Caco-2 (cell line): Measurements from ENCODE around the gene IARS1. TPM values are rescaled to one million over a fixed set of nuclear protein-coding genes. Genes with fewer than 3 reads are reported as not detected.

Experiments used
- BruUV-seq: library from RNA; stranded (reverse); fragments of 400-500 nt; replicated peaks from 2 replicates; lab custom pipeline; 2021; lab: Mats Ljungman, UMichigan
- CTCF ChIA-PET: fragments of 300-600 bp; sonication (Branson Sonifier 250); formaldehyde crosslinking; loops from one replicate; lab custom pipeline; 2022; ENCODE audit warnings: antibody characterized with exemption; lab: Charles Lee
- POLR2A ChIA-PET: fragments of 300-600 bp; sonication (Branson Sonifier 250); formaldehyde crosslinking; loops from one replicate; lab custom pipeline; 2022; ENCODE audit warnings: antibody characterized with exemption; lab: Charles Lee
- DNase-seq, 2 experiments: peaks; one replicate each; pipeline versions ENCODE4 v3.0.0 to v3.0.0-alpha.2; 2020 to 2022
- H3K27me3 ChIP-seq: replicated peaks from 2 replicates; pipeline ENCODE4 v1.6.0; 2011; ENCODE audit warnings: low read length; ENCODE audit not compliant: control insufficient read depth, insufficient read depth
- H3K36me3 ChIP-seq: 2 replicates; pipeline ENCODE4 v1.5.1; 2011; ENCODE audit warnings: low read length; ENCODE audit not compliant: control insufficient read depth, insufficient read depth
- H3K4me1 ChIP-seq: fragments of 250-450 bp; sonication (Bioruptor Pico); 2 replicates; pipeline ENCODE4 v1.5.1; 2020; ENCODE audit warnings: mild to moderate bottlenecking
- H3K4me3 ChIP-seq: 2 replicates; pipeline ENCODE4 v1.5.1; 2011; ENCODE audit warnings: low read depth, mild to moderate bottlenecking, control low read depth, low read length
- H3K9me3 ChIP-seq: fragments of 250-450 bp; sonication (Bioruptor Pico); 2 replicates; pipeline ENCODE4 v1.5.1; 2020; ENCODE audit warnings: mild to moderate bottlenecking, moderate library complexity
- H3K27ac Mint-ChIP-seq: one replicate; pipeline ENCODE4 v1.8.0; 2022; ENCODE audit warnings: mixed read lengths; ENCODE audit not compliant: unreplicated experiment
- H3K27me3 Mint-ChIP-seq: one replicate; pipeline ENCODE4 v1.8.0; 2022; ENCODE audit warnings: mixed read lengths; ENCODE audit not compliant: insufficient read depth, unreplicated experiment
- H3K36me3 Mint-ChIP-seq: one replicate; pipeline ENCODE4 v1.8.0; 2022; ENCODE audit warnings: mild to moderate bottlenecking, mixed read lengths; ENCODE audit not compliant: insufficient read depth, unreplicated experiment
- H3K4me1 Mint-ChIP-seq: one replicate; pipeline ENCODE4 v1.8.0; 2022; ENCODE audit warnings: low read depth, mixed read lengths; ENCODE audit not compliant: unreplicated experiment
- H3K4me3 Mint-ChIP-seq: one replicate; pipeline ENCODE4 v1.8.0; 2022; ENCODE audit warnings: mild to moderate bottlenecking, moderate library complexity, mixed read lengths; ENCODE audit not compliant: unreplicated experiment
- H3K9me3 Mint-ChIP-seq: one replicate; pipeline ENCODE4 v1.8.0; 2022; ENCODE audit warnings: mixed read lengths; ENCODE audit not compliant: unreplicated experiment
- CTCF ChIP-seq, 2 experiments: fragments of 200-600 bp in 1 of 2; IDR thresholded peaks; 1 replicate in 1 of 2; 2 replicates in 1 of 2; pipeline versions ENCODE4 v1.5.1 to v1.8.0; 2011 to 2022; ENCODE audit warnings: antibody characterized with exemption in 1 of 2, control low read depth in 1 of 2, inconsistent platforms in 1 of 2, low read depth in 1 of 2, low read length in 1 of 2, mild to moderate bottlenecking in 1 of 2, moderate library complexity in 1 of 2; ENCODE audit not compliant: insufficient read depth in 1 of 2, severe bottlenecking in 1 of 2, unreplicated experiment in 1 of 2
- intact Hi-C: fragments of 100-400 bp; cut with micrococcal nuclease; formaldehyde crosslinking; loops from one replicate; pipeline ENCODE4 v1.10.0; 2022; ENCODE audit not compliant: unreplicated experiment
- total RNA-seq: library from RNA; stranded (reverse); gene quantifications from 2 replicates; pipeline ENCODE4 v1.2.3, GENCODE V29; 2022

Gene IARS1
- total RNA-seq, 1 experiment from 2014 or later: 138 TPM

- Mint-ChIP-seq H3K36me3 (peaks cover 81% of the 10 kb centered on the region), H3K27me3 (no peaks in the 10 kb centered on the region), H3K9me3 (no peaks in the 10 kb centered on the region), H3K4me3 (no peak overlapping the region), H3K27ac (no peak overlapping the region), H3K4me1 (no peaks in the 10 kb centered on the region)
- H3K9me3 ChIP-seq: no peaks in the 10 kb centered on the region
- H3K4me3 ChIP-seq: no peak overlapping the region
- H3K36me3 ChIP-seq: no peaks in the 10 kb centered on the region
- intact Hi-C loops: no loop called here
- DNase-seq: no peak
- H3K27me3 ChIP-seq: no peaks in the 10 kb centered on the region
- ChIA-PET POLR2A (no interaction called here), CTCF (no interaction called here)
- H3K4me1 ChIP-seq: no peaks in the 10 kb centered on the region
- TF ChIP-seq CTCF (IDR thresholded peaks at IDR 0.05; ENCODE audit: insufficient read depth in 1 of 2, low read depth in 1 of 2, low read length in 1 of 2, severe bottlenecking in 1 of 2, unreplicated experiment in 1 of 2): no peak
- no TSS peak for BruUV-seq
Measured at GRCh38 chr9:92276331-92277032, 17.0 kb downstream of the IARS1 start.

- no peak for DNase-seq
- intact Hi-C loops: no loop called here
- POLR2A ChIA-PET: no interaction called here
- Mint-ChIP-seq H3K36me3 (peaks cover 80% of the 10 kb centered on the region), H3K27ac (no peak overlapping the region), H3K4me1 (no peaks in the 10 kb centered on the region), H3K27me3 (no peaks in the 10 kb centered on the region), H3K9me3 (no peaks in the 10 kb centered on the region), H3K4me3 (no peak overlapping the region)
- BruUV-seq: no TSS peak
- H3K9me3 ChIP-seq: no peaks in the 10 kb centered on the region
- H3K4me1 ChIP-seq: no peaks in the 10 kb centered on the region
- no peak overlapping the region for H3K4me3 ChIP-seq
- no peak for TF ChIP-seq CTCF (IDR thresholded peaks at IDR 0.05; ENCODE audit: insufficient read depth in 1 of 2, low read depth in 1 of 2, low read length in 1 of 2, severe bottlenecking in 1 of 2, unreplicated experiment in 1 of 2)
- CTCF ChIA-PET: no interaction called here
- H3K27me3 ChIP-seq: no peaks in the 10 kb centered on the region
- H3K36me3 ChIP-seq: no peaks in the 10 kb centered on the region
Measured at GRCh38 chr9:92275541-92275940, 18.0 kb downstream of the IARS1 start.

DNA sequence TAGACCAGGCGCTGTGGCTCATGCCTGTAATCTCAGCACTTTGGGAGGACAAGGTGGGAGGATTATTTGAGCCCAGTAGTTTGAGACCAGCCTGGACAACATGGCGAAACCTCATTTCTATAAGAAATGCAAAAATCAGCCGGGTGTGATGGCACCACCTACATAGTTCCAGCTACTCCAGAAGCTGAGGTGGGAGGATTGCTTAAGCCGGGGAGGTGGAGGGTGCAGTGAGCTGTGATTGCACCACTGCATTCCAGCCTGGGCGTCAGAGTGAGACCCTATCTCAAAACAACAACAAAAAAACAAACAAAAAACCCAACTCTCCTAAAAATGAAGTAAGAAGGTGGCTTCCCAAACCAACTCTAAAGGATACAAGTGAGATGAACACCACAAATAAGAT, 23.0 kb downstream of the IARS1 start:
- ChIA-PET CTCF (no interaction called here), POLR2A (no interaction called here)
- DNase-seq: no peak
- H3K9me3 Mint-ChIP-seq: no peaks in the 10 kb centered on the region
- Histone ChIP-seq H3K27me3 (no peaks in the 10 kb centered on the region), H3K36me3 (no peaks in the 10 kb centered on the region), H3K9me3 (no peaks in the 10 kb centered on the region), H3K4me1 (no peaks in the 10 kb centered on the region), H3K4me3 (no peak overlapping the region)
- no peaks in the 10 kb centered on the region for H3K27me3 Mint-ChIP-seq
- BruUV-seq: no TSS peak
- TF ChIP-seq CTCF (IDR thresholded peaks at IDR 0.05; ENCODE audit: insufficient read depth in 1 of 2, low read depth in 1 of 2, low read length in 1 of 2, severe bottlenecking in 1 of 2, unreplicated experiment in 1 of 2): no peak
- intact Hi-C loops: no loop called here
- peaks cover 81% of the 10 kb centered on the region for H3K36me3 Mint-ChIP-seq
- no peak overlapping the region for H3K27ac Mint-ChIP-seq
- H3K4me1 Mint-ChIP-seq: no peaks in the 10 kb centered on the region
- no peak overlapping the region for H3K4me3 Mint-ChIP-seq
